K562 (cell line): ENCODE results near the gene MBOAT1. TPM values are rescaled to one million over a fixed set of nuclear protein-coding genes. Genes with fewer than 3 reads are reported as not detected.
A peak's percentile ranks its signal among the peaks of the same experiment; 100 is the strongest.

ENCODE experiments used
- ATAC-seq: fragments of 200-7000 bp; cut with Tn5 transposase; 3 replicates; pipeline ENCODE4 v1.9.1; 2020; ENCODE audit warnings: moderate library complexity
- BruUV-seq: library from RNA; stranded (reverse); fragments of 400-500 nt; replicated peaks from 2 replicates; lab custom pipeline; 2021; lab: Mats Ljungman, UMichigan
- CTCF ChIA-PET: fragments of 300-600 bp; formaldehyde crosslinking; extraction: SDS; loops from one replicate; lab custom pipeline; 2021; ENCODE audit warnings: low intra/inter-chr PET ratio; lab: Yijun Ruan, JAX
- POLR2A ChIA-PET: fragments of 300-600, 350-650 bp; sonication (Branson Sonifier 250); formaldehyde crosslinking; extraction: SDS; loops from one replicate; lab custom pipeline; 2021; ENCODE audit warnings: antibody characterized with exemption, inconsistent platforms; lab: Yijun Ruan, JAX
- DNase-seq, 4 experiments: peaks; one replicate each; pipeline versions ENCODE4 v3.0.0 to v3.0.0-alpha.2; 2011 to 2018; ENCODE audit warnings: low spot score in 3 of 4, mixed read lengths in 3 of 4; ENCODE audit errors: extremely low read depth in 1 of 4
- FAIRE-seq: peaks from 2 replicates; lab custom pipeline; 2011; peaks lifted over from hg19 to GRCh38; lab: Jason Lieb, UNC
- H2AFZ ChIP-seq: 2 replicates; pipeline ENCODE4 v1.6.0; 2011; ENCODE audit warnings: low read depth, low read length, control low read depth, inconsistent platforms
- H3K27ac ChIP-seq: fragments of 200-600 bp; 3 replicates; pipeline ENCODE4 v1.8.0; 2011; ENCODE audit warnings: low read depth, mild to moderate bottlenecking, control low read depth, inconsistent platforms, low read length, moderate library complexity, mixed read lengths; ENCODE audit errors: extremely low read depth
- H3K27me3 ChIP-seq, 2 experiments: fragments of 300-600 bp in 1 of 2; 2 replicates in 1 of 2; 3 replicates in 1 of 2; pipeline versions ENCODE4 v1.6.0 to v1.8.0; 2011; ENCODE audit warnings: inconsistent platforms in 2 of 2, low read length in 2 of 2, mild to moderate bottlenecking in 1 of 2, mixed read lengths in 1 of 2, moderate library complexity in 1 of 2; ENCODE audit not compliant: control insufficient read depth in 2 of 2, insufficient read depth in 2 of 2
- H3K36me3 ChIP-seq: fragments of 300-600 bp; 3 replicates; pipeline ENCODE4 v1.8.0; 2011; ENCODE audit warnings: mild to moderate bottlenecking, low read length, inconsistent platforms; ENCODE audit not compliant: control insufficient read depth, insufficient read depth
- H3K4me1 ChIP-seq, 2 experiments: fragments of 200-600 bp in 1 of 2; replicated peaks in 1 of 2; 2 replicates in 1 of 2; 3 replicates in 1 of 2; pipeline versions ENCODE4 v1.5.1 to v1.8.0; 2011; ENCODE audit warnings: inconsistent platforms in 2 of 2, low read length in 2 of 2, mild to moderate bottlenecking in 1 of 2, mixed read lengths in 1 of 2, moderate library complexity in 1 of 2; ENCODE audit not compliant: control insufficient read depth in 2 of 2, insufficient read depth in 2 of 2
- H3K4me2 ChIP-seq: 2 replicates; pipeline ENCODE4 v1.6.1; 2011; ENCODE audit warnings: low read length, control low read depth, inconsistent platforms, mixed read lengths; ENCODE audit not compliant: insufficient read depth
- H3K4me3 ChIP-seq: fragments of 200-600 bp; sonication (generic), shearing (Covaris generic); 2 replicates; pipeline ENCODE4 v1.5.1; 2016; ENCODE audit warnings: control low read depth, inconsistent platforms
- H3K79me2 ChIP-seq: fragments of 200-600 bp; 3 replicates; pipeline ENCODE4 v1.8.0; 2011; ENCODE audit warnings: low read length, inconsistent platforms; ENCODE audit not compliant: control insufficient read depth, insufficient read depth
- H3K9ac ChIP-seq, 2 experiments: 2 replicates each; pipeline versions ENCODE4 v1.6.0 to v1.6.1; 2011; ENCODE audit warnings: low read depth in 2 of 2, low read length in 2 of 2, control low read depth in 1 of 2, inconsistent platforms in 1 of 2, mild to moderate bottlenecking in 1 of 2, mixed read lengths in 1 of 2; ENCODE audit not compliant: insufficient read depth in 1 of 2
- H3K9me1 ChIP-seq: one replicate; pipeline ENCODE4 v1.6.0; 2011; ENCODE audit warnings: inconsistent platforms, mild to moderate bottlenecking, low read length, moderate library complexity; ENCODE audit not compliant: control insufficient read depth, insufficient read depth
- H3K9me3 ChIP-seq: replicated peaks from 2 replicates; pipeline ENCODE4 v1.5.1; 2011; ENCODE audit warnings: low read depth, low read length, inconsistent platforms; ENCODE audit not compliant: control insufficient read depth, insufficient read depth
- H4K20me1 ChIP-seq: replicated peaks from 2 replicates; pipeline ENCODE4 v1.6.1; 2011; ENCODE audit warnings: low read length, inconsistent platforms, mixed read lengths; ENCODE audit not compliant: control insufficient read depth, insufficient read depth
- BRCA1 ChIP-seq, 2 experiments: fragments of 450-650 bp in 1 of 2; sonication (generic) in 1 of 2; formaldehyde crosslinking in 1 of 2; IDR thresholded peaks; 2 replicates each; pipeline versions ENCODE4 v1.5.0 to v1.6.1; 2017 to 2020; ENCODE audit warnings: mild to moderate bottlenecking in 1 of 2, missing genetic modification reagents in 1 of 2
- CHD4 ChIP-seq: fragments of 200-600 bp; sonication (generic); IDR thresholded peaks from 3 replicates; pipeline ENCODE4 v1.6.1; 2012; ENCODE audit warnings: low read depth, mild to moderate bottlenecking, mixed read lengths, low read length, inconsistent platforms; ENCODE audit not compliant: insufficient read depth, insufficient replicate concordance, poor library complexity, severe bottlenecking
- KHSRP ChIP-seq: fragments of 450-650 bp; IDR thresholded peaks from 2 replicates; pipeline ENCODE4 v1.6.1; 2017
- PTRF ChIP-seq: fragments of 450-650 bp; IDR thresholded peaks from 2 replicates; pipeline ENCODE4 v1.6.1; 2016; ENCODE audit warnings: mild to moderate bottlenecking, missing genetic modification characterization, missing compliant biosample characterization
- PTTG1 ChIP-seq: fragments of 450-650 bp; IDR thresholded peaks from 2 replicates; pipeline ENCODE4 v1.6.1; 2016; ENCODE audit warnings: low read depth, mild to moderate bottlenecking, missing genetic modification characterization, missing compliant biosample characterization
- RBM39 ChIP-seq: fragments of 200-400 bp; formaldehyde crosslinking; optimal IDR thresholded peaks from 2 replicates; pipeline ENCODE3; 2018; ENCODE audit warnings: low read depth, low read length
- RFX7 ChIP-seq: fragments of 250-450 bp; sonication (Bioruptor Pico); IDR thresholded peaks from 2 replicates; pipeline ENCODE4 v1.5.1; 2021; ENCODE audit warnings: mild to moderate bottlenecking
- ZBTB49 ChIP-seq: sonication (generic); formaldehyde crosslinking; IDR thresholded peaks from 2 replicates; pipeline ENCODE4 v1.8.0; 2022; ENCODE audit warnings: missing genetic modification reagents, mild to moderate bottlenecking, borderline replicate concordance
- ZNF146 ChIP-seq: IDR thresholded peaks from one replicate; pipeline ENCODE4 v1.6.1; 2018; ENCODE audit warnings: missing compliant biosample characterization; ENCODE audit not compliant: unreplicated experiment
- WGBS: fragments of 100-300 bp; shearing (Covaris generic); methylation state at CpG from one replicate; pipeline ENCODE4 v1.1.6; 2016; ENCODE audit warnings: low coverage, mixed read lengths; ENCODE audit not compliant: insufficient coverage; ENCODE audit errors: missing lambda C conversion rate; 5-methylcytosine and 5-hydroxymethylcytosine counted together
- in situ Hi-C: fragments of 300-500 bp; cut with MboI; formaldehyde crosslinking; loops from 4 replicates; pipeline ENCODE4 v1.15.0; 2018; ENCODE audit warnings: inconsistent platforms, mixed read lengths
- intact Hi-C: fragments of 100-400 bp; cut with micrococcal nuclease; formaldehyde crosslinking; loops from 2 replicates; pipeline ENCODE4 v1.14.2; 2022
- polyA plus RNA-seq, 8 experiments: library from polyadenylated mRNA; depleted of rRNA in 4 of 8; stranded (reverse) in 5 of 8; unstranded in 3 of 8; fragments of >200 nt; fragmentation: Nextera tagmentation in 2 of 8; fragmentation: Illumina TruSeq in 1 of 8; extraction: Ambion mirVana in 2 of 8; extraction: Trizol in 1 of 8; gene quantifications; 2 replicates each; pipeline versions ENCODE4 v1.2.1 to v1.2.3, GENCODE V29; 2011 to 2014; ENCODE audit warnings: inconsistent platforms in 1 of 8, missing spikeins in 1 of 8
- total RNA-seq, 7 experiments: library from RNA; depleted of rRNA in 6 of 7; stranded (reverse); fragments of >200 nt in 6 of 7; fragmentation: Illumina TruSeq in 2 of 7; extraction: Trizol in 2 of 7; gene quantifications; 2 replicates each; pipeline versions ENCODE4 v1.2.1 to v1.2.3, GENCODE V29; 2011 to 2021; ENCODE audit warnings: low replicate concordance in 1 of 7

Gene MBOAT1
- total and polyA plus RNA-seq, 9 of the 15 experiments (the other 6 are each of a cell fraction or from before 2014, with no cell fraction given) = 0.13 to 16.5 (median 10.3) TPM

- H3K9me1 ChIP-seq = no peaks in the 10 kb centered on the region
- no peak for TF ChIP-seq KHSRP
- TF ChIP-seq ZNF146 (CRISPR knock-in tag) = peak; percentile 54
- TF ChIP-seq, all 486 proteins: peak for 1
- POLR2A ChIA-PET = interaction anchor here (0.9 kb wide), 2 partner anchors 16 to 47 kb away, joined by 3 read pairs; no protein-coding TSS in a partner anchor
- Histone ChIP-seq H3K4me1 (peaks cover 0 to 3% of the 10 kb centered on the region in 2 experiments; a peak in 4 of 5 replicates), H3K4me3 (no peak overlapping the region), H3K9me3 (no peaks in the 10 kb centered on the region), H3K27ac (no peak overlapping the region), H3K36me3 (no peaks in the 10 kb centered on the region), H3K4me2 (no peak overlapping the region), H3K9ac (no peak overlapping the region), H3K27me3 (no peaks in the 10 kb centered on the region), H3K79me2 (no peaks in the 10 kb centered on the region), H2AFZ (no peak overlapping the region), H4K20me1 (no peaks in the 10 kb centered on the region)
- in situ Hi-C loops (no loop called here), intact Hi-C loops (no loop called here)
- ATAC-seq = no peak
- CTCF ChIA-PET = interaction anchor here (0.6 kb wide), 1 partner anchor 160 kb away, joined by 3 read pairs; no protein-coding TSS in a partner anchor
- FAIRE-seq = no peak
- no TSS peak for BruUV-seq
- DNase-seq = no peak
- WGBS = 90% methylated on average over 2 of the region's 2 CpGs
Measured at GRCh38 chr6:20166210-20166609, 46.1 kb downstream of the MBOAT1 start.

- POLR2A ChIA-PET = interaction anchor here (0.7 kb wide), 1 partner anchor 55 kb away, joined by 3 read pairs; no protein-coding TSS in a partner anchor
- in situ Hi-C loops (no loop called here), intact Hi-C loops (no loop called here)
- no peak for FAIRE-seq
- WGBS = 57% methylated on average over 2 of the region's 2 CpGs
- Histone ChIP-seq H3K9me3 (no peaks in the 10 kb centered on the region), H2AFZ (no peak overlapping the region), H3K4me2 (no peak overlapping the region), H3K27ac (no peak overlapping the region), H4K20me1 (no peaks in the 10 kb centered on the region), H3K9ac (no peak overlapping the region), H3K4me1 (peaks cover 4 to 9% of the 10 kb centered on the region in 2 experiments; a peak in 3 of 5 replicates), H3K27me3 (no peaks in the 10 kb centered on the region), H3K4me3 (no peak overlapping the region), H3K36me3 (no peaks in the 10 kb centered on the region), H3K79me2 (no peaks in the 10 kb centered on the region), H3K9me1 (no peaks in the 10 kb centered on the region)
- no peak for TF ChIP-seq RFX7 (CRISPR knock-in tag)
- no peak for TF ChIP-seq PTTG1 (tag)
- TF ChIP-seq RBM39 = no peak
- TF ChIP-seq BRCA1 (IDR thresholded peaks at IDR 0.05) = no peak
- TF ChIP-seq BRCA1 (CRISPR knock-in tag; IDR thresholded peaks at IDR 0.05) = no peak
- TF ChIP-seq PTRF = no peak
- TF ChIP-seq ZBTB49 (CRISPR knock-in tag) = no peak
- no peak for TF ChIP-seq CHD4
- no peak for DNase-seq
- CTCF ChIA-PET = no interaction called here
- no peak; the same call in 2 of the 3 replicates for ATAC-seq
- no TSS peak for BruUV-seq
Measured at GRCh38 chr6:20162515-20162914, 49.8 kb downstream of the MBOAT1 start.
